Endodermal cell (in vitro differentiated cells): ENCODE measurements around the gene PARP3. TPM values are rescaled to one million over a fixed set of nuclear protein-coding genes. Genes with fewer than 3 reads are reported as not detected.

Experiments
- DNase-seq: peaks from one replicate; pipeline ENCODE4 v3.0.0-alpha.2; 2017
- H3K27ac ChIP-seq: 2 replicates; pipeline ENCODE4 v1.5.1; 2013; ENCODE audit warnings: mild to moderate bottlenecking, low read depth, low read length, moderate library complexity
- H3K27me3 ChIP-seq: 2 replicates; pipeline ENCODE4 v1.6.1; 2013; ENCODE audit warnings: mild to moderate bottlenecking, low read length, moderate library complexity; ENCODE audit not compliant: insufficient read depth, control insufficient read depth, poor library complexity, severe bottlenecking
- H3K36me3 ChIP-seq: 2 replicates; pipeline ENCODE4 v1.7.0; 2013; ENCODE audit warnings: mild to moderate bottlenecking, low read length, moderate library complexity; ENCODE audit not compliant: control insufficient read depth, insufficient read depth
- H3K4me1 ChIP-seq: one replicate; pipeline ENCODE4 v1.7.0; 2013; ENCODE audit warnings: low read length; ENCODE audit not compliant: control insufficient read depth, insufficient read depth
- H3K4me3 ChIP-seq: 2 replicates; pipeline ENCODE4 v1.5.1; 2013; ENCODE audit warnings: mild to moderate bottlenecking, low read length, moderate library complexity
- H3K9ac ChIP-seq: 2 replicates; pipeline ENCODE4 v1.6.1; 2013; ENCODE audit warnings: mild to moderate bottlenecking, low read length, moderate library complexity; ENCODE audit not compliant: poor library complexity, severe bottlenecking; ENCODE audit errors: extremely low read depth
- H3K9me3 ChIP-seq: 2 replicates; pipeline ENCODE4 v1.6.1; 2013; ENCODE audit warnings: mild to moderate bottlenecking, low read length, moderate library complexity; ENCODE audit not compliant: control insufficient read depth
- H3K27ac Mint-ChIP-seq: 2 replicates; pipeline ENCODE4 v1.8.0; 2020; ENCODE audit warnings: mixed read lengths
- H3K27me3 Mint-ChIP-seq: 2 replicates; pipeline ENCODE4 v1.8.0; 2021; ENCODE audit warnings: mild to moderate bottlenecking, mixed read lengths; ENCODE audit not compliant: insufficient read depth
- H3K36me3 Mint-ChIP-seq: 2 replicates; pipeline ENCODE4 v1.8.0; 2020; ENCODE audit warnings: low read depth, mixed read lengths
- H3K4me1 Mint-ChIP-seq: 2 replicates; pipeline ENCODE4 v1.8.0; 2020; ENCODE audit warnings: mixed read lengths
- H3K4me3 Mint-ChIP-seq: 2 replicates; pipeline ENCODE4 v1.8.0; 2020; ENCODE audit warnings: mild to moderate bottlenecking, moderate library complexity, mixed read lengths
- H3K9me3 Mint-ChIP-seq: 2 replicates; pipeline ENCODE4 v1.8.0; 2020; ENCODE audit warnings: mild to moderate bottlenecking, mixed read lengths
- CTCF ChIP-seq: fragments of 200-600 bp; sonication (generic); conservative IDR thresholded peaks from 2 replicates; pipeline ENCODE4 v1.5.0; 2021; ENCODE audit warnings: antibody characterized with exemption, mild to moderate bottlenecking
- WGBS, 2 experiments: methylation state at CpG; one replicate each; pipeline versions ENCODE4 v1.1.5 to v1.1.7; 2013; ENCODE audit warnings: missing lambda C conversion rate in 2 of 2, mixed read lengths in 1 of 2; ENCODE audit not compliant: insufficient coverage in 1 of 2, insufficient read length in 1 of 2; 5-methylcytosine and 5-hydroxymethylcytosine counted together
- total RNA-seq, 2 donors: library from RNA; stranded (reverse); fragmentation: NEBNext Ultra II Directional in 1 of 2; extraction: Animal tissue kit (Norgen Biotek cat#: 25700) in 1 of 2; gene quantifications; 2 replicates in 1 of 2; 3 replicates in 1 of 2; pipeline ENCODE4 v1.2.1, GENCODE V29; 2021

The PARP3 gene
- total RNA-seq, 2 donors from 2014 or later, result 4.5 to 5.7 TPM

DNA sequence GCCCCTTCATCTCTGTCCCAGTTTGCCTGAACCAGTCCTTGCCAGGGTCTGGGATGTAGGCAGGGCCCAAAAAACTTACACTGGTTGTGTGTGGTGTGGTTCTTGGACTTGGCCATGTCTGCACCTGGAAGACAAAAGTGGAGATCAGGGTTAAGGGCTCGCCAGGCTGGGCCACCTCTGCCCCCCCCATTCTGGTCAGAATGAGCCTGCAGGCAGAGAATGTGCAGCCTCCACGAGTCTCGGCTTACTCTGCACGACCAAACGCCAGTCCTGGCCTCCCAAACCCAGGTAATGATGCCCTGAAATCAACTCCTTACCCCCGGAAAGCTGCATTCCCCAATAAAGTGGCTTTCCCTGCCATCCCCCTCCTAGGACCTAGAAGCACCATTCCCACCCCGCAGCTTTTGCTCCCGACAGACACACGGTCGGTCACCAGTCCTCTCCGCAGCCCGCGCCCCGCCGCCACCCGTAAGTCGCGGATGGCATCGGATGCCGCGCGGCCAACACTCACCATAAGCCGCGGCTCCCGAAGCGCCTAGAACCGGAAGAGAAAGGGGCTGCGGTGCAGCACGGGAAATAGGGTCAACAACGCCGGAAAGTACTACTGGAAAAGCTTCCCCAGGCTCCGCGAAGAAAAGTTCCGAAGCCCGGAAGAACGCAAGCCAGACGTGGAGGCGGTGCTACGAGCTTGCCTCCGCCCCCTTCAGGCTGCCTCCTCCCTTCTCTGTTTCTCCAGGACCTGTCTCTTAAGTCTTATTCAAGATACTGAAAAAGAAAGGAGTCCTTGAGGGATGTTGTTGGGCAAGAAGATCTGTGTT lies 53.4 kb downstream of the PARP3 start, which contains the start of gene RPL29:
Gene RPL29, minus strand, starts transcription at position 550 of the 818 bp plus-strand sequence. Its CDS starts 434 bp downstream, at position 116.
- WGBS, 2 experiments, result 0% methylated on average over 12 to 40 of the region's 40 CpGs
- H3K9ac ChIP-seq, result peak within 1 kb of the TSS; percentile 96
- peaks cover 12% of the 10 kb centered on the region for H3K4me1 ChIP-seq
- Mint-ChIP-seq H3K9me3 (no peaks in the 10 kb centered on the region), H3K36me3 (peaks cover 45% of the 10 kb centered on the region), H3K4me1 (peaks cover 23% of the 10 kb centered on the region), H3K27me3 (no peaks in the 10 kb centered on the region), H3K27ac (peak within 1 kb of the TSS; percentile 100), H3K4me3 (peak within 1 kb of the TSS; percentile 100)
- DNase-seq, result peak; percentile 96
- TF ChIP-seq CTCF, result no peak
- H3K27me3 ChIP-seq, result no peaks in the 10 kb centered on the region
- H3K4me3 ChIP-seq, result peak within 1 kb of the TSS; percentile 94
- peak within 1 kb of the TSS; percentile 99 for H3K27ac ChIP-seq
- H3K9me3 ChIP-seq, result no peaks in the 10 kb centered on the region
- peaks cover 32% of the 10 kb centered on the region for H3K36me3 ChIP-seq

DNA sequence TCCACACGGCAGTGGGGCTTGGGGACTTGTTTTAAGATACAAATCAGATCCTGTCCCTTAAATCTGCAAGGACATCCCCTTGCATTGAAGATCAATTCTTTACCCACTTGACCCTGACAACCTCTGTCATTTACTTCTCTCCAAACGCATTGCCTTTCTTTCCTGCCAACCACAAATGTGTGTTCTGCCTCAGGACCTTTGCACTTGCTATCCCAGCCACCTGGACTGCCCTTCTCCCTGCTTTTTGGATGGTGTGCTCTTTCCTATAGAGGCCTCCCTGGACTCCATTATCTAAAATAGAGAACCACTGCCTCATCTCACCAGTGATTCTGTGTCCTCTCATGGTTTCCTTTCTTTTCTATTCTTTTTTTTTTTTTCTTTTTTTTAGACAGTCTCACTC lies 55.0 kb downstream of the PARP3 start:
- Histone ChIP-seq H3K4me1 (peaks cover 12% of the 10 kb centered on the region), H3K27ac (no peak overlapping the region), H3K9me3 (no peaks in the 10 kb centered on the region), H3K27me3 (no peaks in the 10 kb centered on the region), H3K36me3 (peaks cover 27% of the 10 kb centered on the region), H3K9ac (no peak overlapping the region), H3K4me3 (no peak overlapping the region)
- TF ChIP-seq CTCF, result no peak
- H3K4me1 Mint-ChIP-seq, result peaks cover 23% of the 10 kb centered on the region
- H3K36me3 Mint-ChIP-seq, result peaks cover 34% of the 10 kb centered on the region
- DNase-seq, result no peak
- peak overlapping the region; percentile 28 for H3K27ac Mint-ChIP-seq
- no peak overlapping the region for H3K4me3 Mint-ChIP-seq
- H3K27me3 Mint-ChIP-seq, result peaks cover 4% of the 10 kb centered on the region
- WGBS, 2 experiments, result 81 to 100% methylated on average over 2 of the region's 2 CpGs
- H3K9me3 Mint-ChIP-seq, result no peaks in the 10 kb centered on the region

- peak overlapping the region; percentile 59 for H3K27ac Mint-ChIP-seq
- H3K9me3 ChIP-seq, result no peaks in the 10 kb centered on the region
- TF ChIP-seq CTCF, result no peak
- peak; percentile 81 for DNase-seq
- H3K27me3 ChIP-seq, result no peaks in the 10 kb centered on the region
- no peaks in the 10 kb centered on the region for H3K9me3 Mint-ChIP-seq
- peaks cover 18% of the 10 kb centered on the region for H3K4me1 Mint-ChIP-seq
- H3K4me3 ChIP-seq, result no peak overlapping the region
- peaks cover 19% of the 10 kb centered on the region for H3K36me3 ChIP-seq
- 18 to 50% methylated on average over 4 to 6 of the region's 7 CpGs for WGBS, 2 experiments
- H3K4me3 Mint-ChIP-seq, result no peak overlapping the region
- H3K36me3 Mint-ChIP-seq, result peaks cover 26% of the 10 kb centered on the region
- H3K4me1 ChIP-seq, result peaks cover 9% of the 10 kb centered on the region
- H3K27me3 Mint-ChIP-seq, result peaks cover 8% of the 10 kb centered on the region
- H3K27ac ChIP-seq, result no peak overlapping the region
- no peak overlapping the region for H3K9ac ChIP-seq
Measured at GRCh38 chr3:51997935-51998596, 55.9 kb downstream of the PARP3 start.

Other genes starting within 250 kb of the PARP3 start
- 1 to 10 TPM; 3.9 to 7.4 TPM for gene GRM2, start 235.3 kb upstream of the PARP3 start, total RNA-seq
- gene IQCF6, start 163.1 kb upstream of the PARP3 start, total RNA-seq, result not detected
- gene IQCF2, start 80.7 kb upstream of the PARP3 start, total RNA-seq, result not detected
- gene IQCF5, start 66.8 kb upstream of the PARP3 start, total RNA-seq, result not detected
- under 1 TPM in 1 of 2 donors, not detected in 1; 0.53 TPM for gene IQCF1, start 39.0 kb upstream of the PARP3 start, total RNA-seq
- gene RRP9, start 459 bp upstream of the PARP3 start, total RNA-seq, result 10 to 100 TPM; 38.6 to 89.3 TPM
- gene GPR62, start 13.0 kb downstream of the PARP3 start, total RNA-seq, result under 1 TPM; 0.40 to 0.44 TPM
- 10 to 100 TPM; 54.1 to 68.1 TPM for gene PCBP4, start 25.1 kb downstream of the PARP3 start, total RNA-seq
- gene ABHD14B, start 31.7 kb downstream of the PARP3 start, total RNA-seq, result 10 to 100 TPM; 11.4 to 12.9 TPM
- gene ABHD14A, start 32.7 kb downstream of the PARP3 start, total RNA-seq, result 10 to 100 TPM in 1 of 2 donors, 1 to 10 TPM in 1; 9.6 to 10.1 TPM
- 10 to 100 TPM; 58.2 to 69.4 TPM for gene ACY1, start 41.2 kb downstream of the PARP3 start, total RNA-seq
- 1,000 to 10,000 TPM; 1,325 to 1,600 TPM for gene RPL29, start 53.5 kb downstream of the PARP3 start, total RNA-seq
- gene DUSP7, start 114.2 kb downstream of the PARP3 start, total RNA-seq, result 10 to 100 TPM; 14.2 to 16.7 TPM
- 10 to 100 TPM; 19.7 to 24.0 TPM for gene POC1A, start 212.1 kb downstream of the PARP3 start, total RNA-seq